IPS-20b (cell line): ENCODE results near the gene FADS2.

Experiments
- H3K27ac ChIP-seq: one replicate; pipeline ENCODE4 v1.5.1; 2013; ENCODE audit warnings: low read length
- H3K27me3 ChIP-seq: 2 replicates; pipeline ENCODE4 v1.6.1; 2013; ENCODE audit warnings: mild to moderate bottlenecking, low read length, inconsistent platforms; ENCODE audit not compliant: insufficient read depth
- H3K36me3 ChIP-seq: 2 replicates; pipeline ENCODE4 v1.6.1; 2013; ENCODE audit warnings: low read depth, mild to moderate bottlenecking, inconsistent platforms, low read length, moderate library complexity; ENCODE audit not compliant: insufficient read depth
- H3K4me1 ChIP-seq: 2 replicates; pipeline ENCODE4 v1.6.1; 2013; ENCODE audit warnings: mild to moderate bottlenecking, control low read depth, inconsistent platforms, low read length, moderate library complexity; ENCODE audit not compliant: insufficient read depth
- H3K4me3 ChIP-seq: 2 replicates; pipeline ENCODE4 v1.5.1; 2013; ENCODE audit warnings: mild to moderate bottlenecking, low read length, inconsistent platforms
- H3K9ac ChIP-seq: 2 replicates; pipeline ENCODE4 v1.6.1; 2013; ENCODE audit warnings: low read depth, mild to moderate bottlenecking, inconsistent platforms, low read length, moderate library complexity
- H3K9me3 ChIP-seq: 2 replicates; pipeline ENCODE4 v1.6.1; 2013; ENCODE audit warnings: mild to moderate bottlenecking, low read depth, low read length, inconsistent platforms; ENCODE audit not compliant: insufficient read depth

FADS2 gene

DNA sequence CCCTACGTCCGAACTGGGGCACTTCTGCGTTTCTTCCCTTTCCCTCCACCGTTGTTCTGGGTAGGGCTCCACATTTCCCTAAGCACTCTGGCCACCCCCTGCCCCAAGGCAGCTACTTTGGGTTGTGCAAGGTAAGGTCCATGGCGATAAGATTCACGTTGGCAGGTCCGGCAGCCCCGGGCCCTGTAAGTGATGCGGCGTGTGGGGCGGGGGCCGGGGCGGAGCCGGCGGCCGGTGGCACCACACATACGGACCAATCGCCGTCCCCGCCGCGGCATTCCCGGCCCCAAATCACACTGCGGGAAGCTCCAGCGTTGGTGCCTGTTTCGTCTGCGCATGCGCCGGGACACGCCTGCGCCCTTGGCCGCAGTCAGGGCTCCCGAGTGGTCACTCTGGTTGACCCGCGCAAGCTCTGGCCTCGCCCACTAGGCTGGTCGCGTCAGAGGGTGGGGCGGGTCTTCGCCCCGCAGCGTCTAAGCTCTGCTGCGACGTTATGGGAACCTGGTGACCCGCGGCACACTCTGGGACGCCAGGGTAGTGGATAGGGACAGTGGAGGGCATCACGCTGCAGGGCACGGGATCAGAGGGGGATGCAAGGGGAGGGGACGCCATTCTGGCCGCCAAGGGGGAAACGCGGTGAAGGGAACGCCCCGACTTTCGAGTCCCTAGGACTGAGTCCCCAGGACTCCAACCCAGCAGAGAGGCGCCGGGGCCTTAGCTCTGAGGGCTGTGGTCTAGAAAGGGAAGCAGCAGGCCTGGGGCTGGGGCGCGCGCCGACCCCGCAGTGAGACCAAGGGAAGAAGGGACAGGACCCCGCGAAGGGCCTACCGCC is 12.9 kb upstream of the FADS2 start:
- Histone ChIP-seq H3K9me3 (no peaks in the 10 kb centered on the region), H3K4me3 (peak overlapping the region; percentile 97), H3K36me3 (peaks cover 40% of the 10 kb centered on the region), H3K27ac (peak overlapping the region; percentile 97), H3K4me1 (peaks cover 9% of the 10 kb centered on the region; the same call in 1 of the 2 replicates), H3K9ac (peak overlapping the region; percentile 99), H3K27me3 (no peaks in the 10 kb centered on the region)

DNA sequence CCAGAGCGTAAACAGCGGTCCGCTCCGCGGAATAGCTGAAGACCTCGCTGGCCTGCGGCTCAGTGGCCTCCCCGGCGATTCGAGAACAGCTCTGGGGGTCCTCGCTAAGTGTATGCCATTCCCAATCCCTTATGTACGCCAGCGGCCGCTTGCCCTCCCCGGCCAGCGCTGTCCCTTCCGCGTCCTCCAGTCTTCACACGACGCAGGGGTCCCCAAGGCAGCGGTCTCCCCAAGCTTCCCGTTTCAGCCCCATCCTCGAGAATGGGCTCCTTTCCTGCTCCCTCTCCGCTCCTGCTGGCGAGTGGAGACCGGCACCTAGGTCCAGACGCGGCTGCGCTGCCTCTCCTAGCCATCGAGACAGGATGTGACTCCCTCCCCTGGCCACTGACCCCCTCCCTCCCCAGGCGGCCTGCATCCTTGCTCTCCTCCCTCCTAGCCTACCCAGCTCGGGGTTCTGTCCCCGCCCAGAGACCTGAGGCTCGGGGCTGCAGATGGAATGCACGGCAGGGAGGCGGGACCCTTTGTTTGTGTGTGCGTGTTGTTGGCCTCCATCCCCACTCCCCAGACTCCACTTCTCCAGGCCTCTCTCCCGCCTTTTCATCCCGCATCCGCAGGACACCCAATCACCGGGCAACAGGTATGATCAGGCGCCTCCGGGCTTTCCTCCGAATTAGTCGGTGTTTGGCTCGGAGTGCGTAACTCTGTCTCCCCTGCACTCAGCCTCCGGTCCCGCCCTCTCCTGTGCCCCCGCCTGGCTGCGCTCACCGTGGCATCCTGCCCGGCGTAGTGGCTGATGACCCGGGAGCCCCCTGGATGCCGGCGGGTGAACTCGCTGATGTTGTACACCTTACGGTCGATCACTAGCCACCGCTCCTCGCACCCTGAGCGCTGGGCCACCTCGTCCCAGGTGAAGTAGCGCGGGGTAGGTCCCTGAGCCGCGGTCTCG is 12.0 kb upstream of the FADS2 start:
- H3K4me3 ChIP-seq, result peak overlapping the region; percentile 97

DNA sequence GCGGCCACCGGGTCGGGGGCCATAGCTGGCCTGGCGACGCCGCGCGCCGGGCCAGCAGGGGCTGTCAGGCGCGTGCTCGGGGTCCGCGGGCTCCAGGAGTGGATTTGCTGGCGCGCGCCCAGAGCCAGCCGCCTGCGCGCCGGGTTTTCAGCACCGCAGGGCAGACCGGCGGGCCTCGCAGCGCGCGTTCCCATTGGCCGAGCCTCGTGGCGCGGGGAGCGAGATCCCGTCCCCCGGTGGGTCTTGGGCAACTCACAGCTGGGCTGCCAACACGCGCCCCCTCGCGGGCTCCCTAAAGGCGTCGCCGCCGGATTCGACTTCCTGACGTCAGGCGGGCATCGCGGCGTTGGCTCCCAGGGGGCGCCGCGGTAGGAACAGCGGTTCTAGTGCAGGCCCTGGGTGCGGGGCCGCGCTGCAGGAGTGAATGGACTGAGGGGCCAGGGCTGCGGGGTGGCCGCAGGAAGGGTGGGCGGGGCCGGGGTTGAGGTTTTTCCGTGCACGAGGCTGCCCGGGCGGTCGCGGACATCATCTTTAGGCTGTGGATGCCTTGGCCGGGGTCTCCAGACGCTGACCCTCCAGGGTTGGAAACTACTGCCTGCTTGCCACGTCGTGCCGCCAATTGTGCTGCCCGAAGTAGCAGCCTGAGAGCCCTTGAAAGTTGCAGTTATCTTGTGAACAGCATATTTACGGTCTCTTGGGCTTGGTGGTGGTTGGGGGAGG is 11.2 kb upstream of the FADS2 start, which contains the start of gene FADS1:
FADS1 (minus strand) TSS at position 268 of the 720 bp plus-strand sequence; CDS start at position 194, 74 bp downstream.
- Histone ChIP-seq H3K4me1 (peaks cover 9% of the 10 kb centered on the region; the same call in 1 of the 2 replicates), H3K27ac (peak within 1 kb of the TSS; percentile 97)

More for the DNA sequence above, 12.0 kb upstream of the FADS2 start:
- H3K36me3 ChIP-seq, result peaks cover 31% of the 10 kb centered on the region
- H3K9ac ChIP-seq, result peak overlapping the region; percentile 99
- peak overlapping the region; percentile 97 for H3K27ac ChIP-seq
- no peaks in the 10 kb centered on the region for H3K9me3 ChIP-seq
- H3K27me3 ChIP-seq, result no peaks in the 10 kb centered on the region
- peaks cover 9% of the 10 kb centered on the region; the same call in 1 of the 2 replicates for H3K4me1 ChIP-seq

DNA sequence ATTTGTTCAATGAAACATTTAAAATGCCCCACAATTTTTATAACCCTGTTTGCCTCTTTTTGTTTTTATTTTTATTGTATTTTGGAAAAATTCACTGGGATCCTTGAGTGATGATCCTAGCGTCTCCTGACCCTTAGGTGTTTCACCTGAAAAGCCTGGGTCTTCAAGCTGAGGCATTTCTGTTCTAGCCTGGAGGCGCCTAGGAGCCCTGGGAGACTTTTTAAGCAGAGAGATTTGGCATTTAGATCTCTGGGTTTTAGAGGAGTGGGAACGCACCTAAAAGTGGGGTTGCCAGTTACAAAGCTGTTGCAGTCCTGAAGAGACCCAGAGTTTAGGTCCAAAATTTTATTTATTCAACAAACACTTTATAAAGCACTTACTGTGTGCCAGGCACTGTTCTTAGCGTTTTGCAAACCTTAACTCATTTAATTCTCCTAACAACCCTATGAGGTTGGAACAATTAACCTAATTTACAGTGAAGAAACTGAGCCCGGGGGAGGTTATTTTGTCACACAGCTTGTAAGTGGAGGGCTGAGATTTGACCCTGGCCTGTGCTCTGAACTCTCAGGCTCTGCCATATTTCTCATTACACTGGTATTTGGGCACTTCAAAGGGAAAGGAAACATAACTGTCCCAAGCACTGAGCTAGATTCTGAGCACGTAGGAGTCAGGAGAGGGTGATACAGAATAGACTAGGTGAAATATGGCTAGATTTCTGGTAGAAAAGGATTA is 10.5 kb upstream of the FADS2 start:
- H3K4me1 ChIP-seq, result peaks cover 9% of the 10 kb centered on the region; the same call in 1 of the 2 replicates
- H3K27ac ChIP-seq, result peak overlapping the region; percentile 1
- H3K9ac ChIP-seq, result peak overlapping the region; percentile 99; the same call in 1 of the 2 replicates
- H3K36me3 ChIP-seq, result peaks cover 15% of the 10 kb centered on the region; the same call in 1 of the 2 replicates
- H3K27me3 ChIP-seq, result no peaks in the 10 kb centered on the region
- H3K4me3 ChIP-seq, result peak overlapping the region; percentile 97
- no peaks in the 10 kb centered on the region for H3K9me3 ChIP-seq

More for the DNA sequence above, 11.2 kb upstream of the FADS2 start, which contains the start of gene FADS1:
- no peaks in the 10 kb centered on the region for H3K9me3 ChIP-seq
- H3K36me3 ChIP-seq, result peaks cover 23% of the 10 kb centered on the region
- H3K4me3 ChIP-seq, result peak within 1 kb of the TSS; percentile 97
- H3K27me3 ChIP-seq, result no peaks in the 10 kb centered on the region
- peak within 1 kb of the TSS; percentile 99 for H3K9ac ChIP-seq

DNA sequence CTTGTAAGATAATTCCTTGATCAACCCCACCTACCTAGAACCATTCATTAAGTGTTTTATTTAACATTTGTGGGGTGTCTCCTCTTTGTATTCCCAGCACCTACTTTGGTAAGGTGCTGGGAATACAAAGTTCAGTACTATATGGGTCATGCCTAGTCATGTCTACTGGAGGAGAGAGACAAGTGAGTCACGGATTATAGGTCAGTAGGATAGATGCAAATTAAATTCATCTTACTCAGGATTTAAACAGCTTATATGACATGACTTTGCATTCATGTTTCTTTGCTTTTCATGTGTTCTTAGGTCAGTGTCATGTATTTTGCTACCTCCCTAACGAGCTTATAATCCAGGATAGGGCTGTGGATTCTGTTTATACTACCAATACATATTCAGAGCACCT is 7.9 kb upstream of the FADS2 start:
- no peak overlapping the region for H3K27ac ChIP-seq
- no peak overlapping the region for H3K9ac ChIP-seq
- peaks cover 9% of the 10 kb centered on the region; the same call in 1 of the 2 replicates for H3K4me1 ChIP-seq

DNA sequence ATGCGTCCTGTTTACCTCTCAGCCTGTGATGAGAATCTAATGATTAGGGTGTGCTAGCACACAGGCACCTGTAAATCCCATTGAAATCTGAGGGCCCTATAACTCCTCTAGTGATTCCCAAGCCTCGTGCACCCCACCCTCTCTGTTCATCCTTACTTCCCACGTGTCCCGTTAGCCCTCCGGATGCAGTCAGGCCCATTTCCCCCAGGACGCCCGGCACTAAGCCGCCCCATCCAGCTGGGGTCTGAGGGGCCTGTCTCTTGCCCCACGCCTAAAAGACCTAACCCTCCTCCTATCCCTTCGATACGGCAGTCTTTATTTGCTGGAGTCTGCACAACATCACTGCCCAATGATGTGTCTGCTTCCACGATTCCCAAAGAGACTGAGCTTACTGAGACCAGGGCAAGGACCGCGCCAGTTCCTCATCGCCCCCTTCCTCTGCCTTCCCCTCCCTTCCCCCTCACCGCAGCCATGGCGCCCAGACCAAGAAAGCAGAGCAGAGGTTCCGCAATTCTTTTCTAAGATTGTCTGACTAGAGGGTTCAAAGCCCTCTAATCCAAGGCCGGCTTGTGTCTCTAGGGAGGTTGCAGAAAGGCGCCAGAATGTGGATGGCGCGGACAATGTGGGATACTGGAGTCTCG is 1.1 kb upstream of the FADS2 start:
- Histone ChIP-seq H3K9me3 (no peaks in the 10 kb centered on the region), H3K9ac (peak overlapping the region; percentile 98; the same call in 1 of the 2 replicates), H3K4me1 (peaks cover 16% of the 10 kb centered on the region), H3K4me3 (peak overlapping the region; percentile 88), H3K36me3 (peaks cover 24% of the 10 kb centered on the region; the same call in 1 of the 2 replicates), H3K27me3 (no peaks in the 10 kb centered on the region), H3K27ac (peak overlapping the region; percentile 93)

More for the DNA sequence above, 7.9 kb upstream of the FADS2 start:
- H3K36me3 ChIP-seq, result peaks cover 6% of the 10 kb centered on the region; the same call in 1 of the 2 replicates
- H3K4me3 ChIP-seq, result no peak overlapping the region
- H3K27me3 ChIP-seq, result no peaks in the 10 kb centered on the region
- no peaks in the 10 kb centered on the region for H3K9me3 ChIP-seq

DNA sequence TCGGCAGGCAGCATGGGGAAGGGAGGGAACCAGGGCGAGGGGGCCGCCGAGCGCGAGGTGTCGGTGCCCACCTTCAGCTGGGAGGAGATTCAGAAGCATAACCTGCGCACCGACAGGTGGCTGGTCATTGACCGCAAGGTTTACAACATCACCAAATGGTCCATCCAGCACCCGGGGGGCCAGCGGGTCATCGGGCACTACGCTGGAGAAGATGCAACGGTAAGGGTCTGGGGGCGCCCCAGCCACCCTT is 204 bp downstream of the FADS2 start:
- Histone ChIP-seq H3K4me1 (peaks cover 20% of the 10 kb centered on the region), H3K27ac (peak overlapping the region; percentile 93), H3K27me3 (no peaks in the 10 kb centered on the region), H3K4me3 (peak overlapping the region; percentile 88), H3K36me3 (peaks cover 30% of the 10 kb centered on the region; the same call in 1 of the 2 replicates), H3K9ac (peak overlapping the region; percentile 98), H3K9me3 (no peaks in the 10 kb centered on the region)

DNA sequence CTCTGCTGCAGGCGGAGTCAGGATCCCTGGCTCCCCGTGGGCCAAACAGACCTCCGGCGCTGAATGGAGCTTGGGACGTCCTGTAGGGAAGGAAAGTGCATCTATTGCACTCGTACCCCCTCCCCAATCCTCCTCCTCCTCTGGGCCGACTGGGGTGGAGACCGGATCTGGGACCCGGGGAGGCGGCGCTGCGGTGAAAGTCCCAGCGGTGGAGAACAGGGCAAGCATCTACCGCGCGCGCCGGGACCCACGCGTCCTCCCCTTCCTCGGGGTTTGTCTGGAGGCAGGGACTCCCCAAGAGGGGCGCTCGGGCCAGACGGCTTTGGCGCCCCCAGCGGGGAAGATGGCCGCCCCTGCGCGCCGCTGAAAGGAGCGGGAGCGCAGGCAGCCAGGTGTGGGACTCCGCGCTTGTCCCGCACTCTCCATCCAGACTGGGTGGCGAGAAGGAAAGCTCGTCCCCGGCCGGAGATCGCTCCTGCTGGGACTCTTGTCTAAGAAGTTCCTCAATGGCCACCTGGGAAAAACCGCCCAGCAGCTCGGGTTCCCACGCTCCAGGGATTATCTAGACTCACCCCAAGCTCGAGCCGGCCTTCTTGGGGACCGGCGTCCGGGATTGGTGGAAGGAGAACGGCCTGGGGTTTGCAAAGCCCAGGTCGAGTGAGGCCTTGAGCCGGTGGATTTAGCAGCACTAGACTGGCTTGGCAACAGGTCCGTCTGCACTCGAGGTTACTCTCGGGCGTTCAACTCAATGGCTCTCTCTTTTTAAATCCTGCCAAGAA is 718 bp downstream of the FADS2 start:
- Histone ChIP-seq H3K9me3 (no peaks in the 10 kb centered on the region), H3K27ac (peak overlapping the region; percentile 93), H3K4me3 (peak overlapping the region; percentile 88), H3K27me3 (no peaks in the 10 kb centered on the region), H3K9ac (peak overlapping the region; percentile 98), H3K36me3 (peaks cover 34% of the 10 kb centered on the region; the same call in 1 of the 2 replicates), H3K4me1 (peaks cover 25% of the 10 kb centered on the region)

DNA sequence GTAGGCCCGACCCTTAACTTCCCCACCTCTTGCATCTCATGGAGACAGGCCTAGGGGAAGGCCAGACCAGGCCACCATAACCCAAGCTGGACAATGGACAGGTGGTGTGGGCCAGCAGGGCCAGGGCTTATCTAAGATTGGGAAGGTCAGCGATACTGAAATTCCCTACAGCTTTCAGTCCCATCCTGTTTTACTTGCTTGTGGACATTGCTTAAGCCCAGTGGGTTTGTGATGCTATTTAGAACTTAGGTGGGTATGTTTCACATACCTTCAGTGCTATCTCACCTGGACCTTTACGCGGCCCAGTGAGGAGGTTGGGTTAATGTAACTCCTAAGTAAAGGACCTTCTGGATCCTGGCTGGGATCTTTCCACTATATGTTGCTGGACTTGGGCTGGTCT is 1.7 kb downstream of the FADS2 start:
- Histone ChIP-seq H3K4me1 (peaks cover 31% of the 10 kb centered on the region), H3K27ac (no peak overlapping the region), H3K4me3 (peak overlapping the region; percentile 88), H3K27me3 (no peaks in the 10 kb centered on the region), H3K9me3 (no peaks in the 10 kb centered on the region), H3K36me3 (peaks cover 35% of the 10 kb centered on the region; the same call in 1 of the 2 replicates), H3K9ac (peak overlapping the region; percentile 98; the same call in 1 of the 2 replicates)
